MG63 (cell line): ENCODE measurements around the gene CEP128. TPM values are rescaled to one million over a fixed set of nuclear protein-coding genes. Genes with fewer than 3 reads are reported as not detected.

Experiments
- DNase-seq: peaks from one replicate; pipeline ENCODE4 v3.0.0-alpha.2; 2020
- H3K27me3 ChIP-seq: fragments of 250-450 bp; sonication (Bioruptor Pico); 2 replicates; pipeline ENCODE4 v1.5.1; 2020; ENCODE audit warnings: mild to moderate bottlenecking, moderate library complexity
- H3K36me3 ChIP-seq: fragments of 250-450 bp; sonication (Bioruptor Pico); 2 replicates; pipeline ENCODE4 v1.5.1; 2020; ENCODE audit warnings: mild to moderate bottlenecking, moderate library complexity
- H3K4me3 ChIP-seq: fragments of 250-450 bp; sonication (Bioruptor Pico); 2 replicates; pipeline ENCODE4 v1.5.1; 2020; ENCODE audit warnings: mild to moderate bottlenecking, moderate library complexity
- H3K9me3 ChIP-seq: fragments of 250-450 bp; sonication (Bioruptor Pico); 2 replicates; pipeline ENCODE4 v1.5.1; 2020; ENCODE audit warnings: mild to moderate bottlenecking, moderate library complexity
- total RNA-seq: library from RNA; depleted of rRNA; stranded (reverse); fragments of >200 nt; shearing (Covaris generic); gene quantifications from 2 replicates; pipeline ENCODE4 v1.2.3, GENCODE V29; 2014; ENCODE audit warnings: low replicate concordance

Gene CEP128
- total RNA-seq, 1 experiment from 2014 or later: 1.4 TPM

- no peaks in the 10 kb centered on the region for H3K9me3 ChIP-seq
- no peaks in the 10 kb centered on the region for H3K27me3 ChIP-seq
- no peak for DNase-seq
- H3K36me3 ChIP-seq: no peaks in the 10 kb centered on the region
- H3K4me3 ChIP-seq: no peak overlapping the region
Measured at GRCh38 chr14:80862541-80862940, 79.0 kb downstream of the CEP128 start.

- H3K27me3 ChIP-seq: no peaks in the 10 kb centered on the region
- no peaks in the 10 kb centered on the region for H3K36me3 ChIP-seq
- no peaks in the 10 kb centered on the region for H3K9me3 ChIP-seq
- no peak for DNase-seq
- H3K4me3 ChIP-seq: no peak overlapping the region
Measured at GRCh38 chr14:80850197-80850814, 91.2 kb downstream of the CEP128 start.

- DNase-seq: no peak
- Histone ChIP-seq H3K36me3 (no peaks in the 10 kb centered on the region), H3K4me3 (no peak overlapping the region), H3K27me3 (no peaks in the 10 kb centered on the region), H3K9me3 (no peaks in the 10 kb centered on the region)
Measured at GRCh38 chr14:80847070-80847469, 94.5 kb downstream of the CEP128 start.

- Histone ChIP-seq H3K4me3 (no peak overlapping the region), H3K27me3 (no peaks in the 10 kb centered on the region), H3K36me3 (no peaks in the 10 kb centered on the region), H3K9me3 (no peaks in the 10 kb centered on the region)
- no peak for DNase-seq
Measured at GRCh38 chr14:80845856-80846255, 95.7 kb downstream of the CEP128 start.

- H3K27me3 ChIP-seq: no peaks in the 10 kb centered on the region
- DNase-seq: no peak
- no peaks in the 10 kb centered on the region for H3K9me3 ChIP-seq
- no peak overlapping the region for H3K4me3 ChIP-seq
- H3K36me3 ChIP-seq: no peaks in the 10 kb centered on the region
Measured at GRCh38 chr14:80844872-80845271, 96.7 kb downstream of the CEP128 start.

- H3K9me3 ChIP-seq: no peaks in the 10 kb centered on the region
- no peak for DNase-seq
- no peak overlapping the region for H3K4me3 ChIP-seq
- H3K36me3 ChIP-seq: no peaks in the 10 kb centered on the region
- H3K27me3 ChIP-seq: no peaks in the 10 kb centered on the region
Measured at GRCh38 chr14:80839743-80840142, 101.8 kb downstream of the CEP128 start.

GRCh38 chr14:80809663-80810062, 131.9 kb downstream of the CEP128 start:
- Histone ChIP-seq H3K9me3 (no peaks in the 10 kb centered on the region), H3K27me3 (no peaks in the 10 kb centered on the region), H3K36me3 (no peaks in the 10 kb centered on the region), H3K4me3 (no peak overlapping the region)
- DNase-seq: no peak

GRCh38 chr14:80805136-80805535, 136.4 kb downstream of the CEP128 start:
- H3K4me3 ChIP-seq: no peak overlapping the region
- H3K9me3 ChIP-seq: no peaks in the 10 kb centered on the region
- H3K27me3 ChIP-seq: no peaks in the 10 kb centered on the region
- no peaks in the 10 kb centered on the region for H3K36me3 ChIP-seq
- peak; percentile 37 for DNase-seq

- Histone ChIP-seq H3K9me3 (no peaks in the 10 kb centered on the region), H3K4me3 (no peak overlapping the region), H3K27me3 (no peaks in the 10 kb centered on the region), H3K36me3 (no peaks in the 10 kb centered on the region)
- DNase-seq: no peak
Measured at GRCh38 chr14:80798878-80799277, 142.7 kb downstream of the CEP128 start.

- Histone ChIP-seq H3K27me3 (no peaks in the 10 kb centered on the region), H3K4me3 (no peak overlapping the region), H3K36me3 (no peaks in the 10 kb centered on the region), H3K9me3 (no peaks in the 10 kb centered on the region)
- DNase-seq: no peak
Measured at GRCh38 chr14:80798211-80798610, 143.3 kb downstream of the CEP128 start.

- H3K4me3 ChIP-seq: no peak overlapping the region
- no peak for DNase-seq
- H3K27me3 ChIP-seq: no peaks in the 10 kb centered on the region
- H3K36me3 ChIP-seq: no peaks in the 10 kb centered on the region
- H3K9me3 ChIP-seq: no peaks in the 10 kb centered on the region
Measured at GRCh38 chr14:80792771-80793170, 148.8 kb downstream of the CEP128 start.

- no peaks in the 10 kb centered on the region for H3K9me3 ChIP-seq
- no peak overlapping the region for H3K4me3 ChIP-seq
- H3K36me3 ChIP-seq: no peaks in the 10 kb centered on the region
- no peaks in the 10 kb centered on the region for H3K27me3 ChIP-seq
- DNase-seq: no peak
Measured at GRCh38 chr14:80787876-80788275, 153.7 kb downstream of the CEP128 start.

- Histone ChIP-seq H3K4me3 (no peak overlapping the region), H3K9me3 (no peaks in the 10 kb centered on the region), H3K36me3 (no peaks in the 10 kb centered on the region), H3K27me3 (no peaks in the 10 kb centered on the region)
- no peak for DNase-seq
Measured at GRCh38 chr14:80784820-80785219, 156.7 kb downstream of the CEP128 start.

GRCh38 chr14:80781972-80782367, 159.6 kb downstream of the CEP128 start:
- H3K27me3 ChIP-seq: no peaks in the 10 kb centered on the region
- no peaks in the 10 kb centered on the region for H3K36me3 ChIP-seq
- no peak overlapping the region for H3K4me3 ChIP-seq
- DNase-seq: no peak
- no peaks in the 10 kb centered on the region for H3K9me3 ChIP-seq

- H3K27me3 ChIP-seq: no peaks in the 10 kb centered on the region
- H3K36me3 ChIP-seq: no peaks in the 10 kb centered on the region
- no peaks in the 10 kb centered on the region for H3K9me3 ChIP-seq
- H3K4me3 ChIP-seq: no peak overlapping the region
- DNase-seq: no peak
Measured at GRCh38 chr14:80780500-80780899, 161.0 kb downstream of the CEP128 start.

- no peaks in the 10 kb centered on the region for H3K27me3 ChIP-seq
- H3K4me3 ChIP-seq: no peak overlapping the region
- DNase-seq: no peak
- H3K36me3 ChIP-seq: no peaks in the 10 kb centered on the region
- no peaks in the 10 kb centered on the region for H3K9me3 ChIP-seq
Measured at GRCh38 chr14:80776657-80777056, 164.9 kb downstream of the CEP128 start.

- Histone ChIP-seq H3K36me3 (no peaks in the 10 kb centered on the region), H3K9me3 (no peaks in the 10 kb centered on the region), H3K27me3 (no peaks in the 10 kb centered on the region), H3K4me3 (no peak overlapping the region)
- no peak for DNase-seq
Measured at GRCh38 chr14:80776186-80776585, 165.4 kb downstream of the CEP128 start.

GRCh38 chr14:80772504-80772903, 169.0 kb downstream of the CEP128 start:
- Histone ChIP-seq H3K9me3 (no peaks in the 10 kb centered on the region), H3K27me3 (no peaks in the 10 kb centered on the region), H3K4me3 (no peak overlapping the region), H3K36me3 (no peaks in the 10 kb centered on the region)
- no peak for DNase-seq

GRCh38 chr14:80771201-80771600, 170.3 kb downstream of the CEP128 start:
- DNase-seq: no peak
- no peak overlapping the region for H3K4me3 ChIP-seq

More at GRCh38 chr14:80771201-80771600, 170.3 kb downstream of the CEP128 start:
- Histone ChIP-seq H3K36me3 (no peaks in the 10 kb centered on the region), H3K27me3 (no peaks in the 10 kb centered on the region), H3K9me3 (no peaks in the 10 kb centered on the region)
